GM19238 (cell line): Measurements from ENCODE around the gene OR10G7.
"Not testable (repeated sequence)": the region's sequence is repeated elsewhere in the genome, so short reads cannot be mapped to it uniquely, and the experiment has no call there.

Experiments
- DNase-seq: peaks from one replicate; pipeline ENCODE4 v3.0.0; 2011; ENCODE audit warnings: low spot score; ENCODE audit not compliant: insufficient read length

The OR10G7 gene

GRCh38 chr11:124043420-124043819 lies 2.3 kb upstream of the OR10G7 start:
- DNase-seq, result no peak

- no peak for DNase-seq
Measured at GRCh38 chr11:124039557-124039956, 1.6 kb downstream of the OR10G7 start.

- DNase-seq, result no peak
Measured at GRCh38 chr11:124036666-124037065, 4.5 kb downstream of the OR10G7 start.

GRCh38 chr11:124026498-124026897 lies 14.6 kb downstream of the OR10G7 start, which contains the start of gene OR10G8:
OR10G8 (plus strand) TSS chr11:124026798; CDS start chr11:124029623, 2,825 bp downstream.
- no peak for DNase-seq

- DNase-seq, result not testable (repeated sequence)
Measured at GRCh38 chr11:124015837-124016236, 25.3 kb downstream of the OR10G7 start.

- no peak for DNase-seq
Measured at GRCh38 chr11:124012697-124013096, 28.4 kb downstream of the OR10G7 start, which contains the start of gene OR10G4. OR10G4 (plus strand) TSS chr11:124012997; CDS start chr11:124015575, 2,578 bp downstream.

GRCh38 chr11:123995119-123995518 lies 46.0 kb downstream of the OR10G7 start, which contains the start of gene OR10G6:
OR10G6 (minus strand) TSS chr11:123995161; CDS start chr11:123995161, 0 bp downstream.
- no peak for DNase-seq
